Measurements from ENCODE around the gene SDR9C7.
"Not testable (repeated sequence)": the region's sequence is repeated elsewhere in the genome, so short reads cannot be mapped to it uniquely, and the experiment has no call there.

DNA sequence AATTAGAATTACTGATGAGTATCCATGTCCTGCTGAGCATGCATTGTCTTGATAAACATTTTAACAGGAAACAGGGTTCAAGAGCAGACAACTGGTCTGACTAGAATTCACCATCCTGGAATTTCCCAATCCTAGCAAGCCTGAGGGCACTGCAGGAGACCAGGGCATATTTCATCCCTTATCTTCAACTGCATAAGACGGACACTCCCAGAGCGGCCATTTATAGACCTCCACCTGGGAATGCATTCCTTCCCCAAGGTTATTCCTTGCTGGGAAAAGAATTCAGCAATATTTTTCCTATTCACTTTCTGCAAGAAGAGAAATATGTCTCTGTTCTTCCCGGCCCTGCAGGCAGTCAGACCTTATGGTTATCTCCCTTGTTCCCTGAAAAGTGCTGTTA lies 51.8 kb downstream of the SDR9C7 start:
- not testable (repeated sequence) for TF ChIP-seq REST (IDR thresholded peaks at IDR 0.05; ENCODE audit: borderline replicate concordance); POLR2AphosphoS5 (IDR thresholded peaks at IDR 0.05); EZH2 (IDR thresholded peaks at IDR 0.05; ENCODE audit: borderline replicate concordance, insufficient read depth, low read length, poor library complexity, severe bottlenecking); EP300 (conservative IDR thresholded peaks at IDR 0.05; ENCODE audit: poor library complexity, severe bottlenecking); TAF1 (IDR thresholded peaks at IDR 0.05; ENCODE audit: low read depth); RAD21 (conservative IDR thresholded peaks at IDR 0.05); MXI1 (conservative IDR thresholded peaks at IDR 0.05; ENCODE audit: poor library complexity, severe bottlenecking); SMC3 (conservative IDR thresholded peaks at IDR 0.05; ENCODE audit: poor library complexity)
- TF ChIP-seq, protein P1, sequence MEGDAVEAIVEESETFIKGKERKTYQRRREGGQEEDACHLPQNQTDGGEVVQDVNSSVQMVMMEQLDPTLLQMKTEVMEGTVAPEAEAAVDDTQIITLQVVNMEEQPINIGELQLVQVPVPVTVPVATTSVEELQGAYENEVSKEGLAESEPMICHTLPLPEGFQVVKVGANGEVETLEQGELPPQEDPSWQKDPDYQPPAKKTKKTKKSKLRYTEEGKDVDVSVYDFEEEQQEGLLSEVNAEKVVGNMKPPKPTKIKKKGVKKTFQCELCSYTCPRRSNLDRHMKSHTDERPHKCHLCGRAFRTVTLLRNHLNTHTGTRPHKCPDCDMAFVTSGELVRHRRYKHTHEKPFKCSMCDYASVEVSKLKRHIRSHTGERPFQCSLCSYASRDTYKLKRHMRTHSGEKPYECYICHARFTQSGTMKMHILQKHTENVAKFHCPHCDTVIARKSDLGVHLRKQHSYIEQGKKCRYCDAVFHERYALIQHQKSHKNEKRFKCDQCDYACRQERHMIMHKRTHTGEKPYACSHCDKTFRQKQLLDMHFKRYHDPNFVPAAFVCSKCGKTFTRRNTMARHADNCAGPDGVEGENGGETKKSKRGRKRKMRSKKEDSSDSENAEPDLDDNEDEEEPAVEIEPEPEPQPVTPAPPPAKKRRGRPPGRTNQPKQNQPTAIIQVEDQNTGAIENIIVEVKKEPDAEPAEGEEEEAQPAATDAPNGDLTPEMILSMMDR (IDR thresholded peaks at IDR 0.05; ENCODE audit: poor library complexity, severe bottlenecking) = not testable (repeated sequence)

Data from neural cell (in vitro differentiated cells).